MM.1S (cell line): Measurements from ENCODE around the gene ITGA7.

Source experiments
- CTCF ChIP-seq: fragments of 300-600 bp; sonication (generic); IDR thresholded peaks from 2 replicates; pipeline ENCODE4 v1.5.1; 2016; ENCODE audit warnings: antibody characterized with exemption, low read length, mixed read lengths
- EZH2 ChIP-seq: fragments of 300-600 bp; sonication (generic); optimal IDR thresholded peaks from 2 replicates; pipeline ENCODE3; 2017; ENCODE audit warnings: low read depth, mild to moderate bottlenecking, antibody characterized with exemption, low read length, mixed read lengths
- EZH2phosphoT487 ChIP-seq: fragments of 300-600 bp; sonication (generic); IDR thresholded peaks from 2 replicates; pipeline ENCODE4 v1.6.1; 2018; ENCODE audit warnings: antibody characterized with exemption, low read length

GRCh38 chr12:55724940-55725309 lies 17.2 kb upstream of the ITGA7 start:
- TF ChIP-seq EZH2phosphoT487: no peak
- no peak for TF ChIP-seq CTCF
- no peak for TF ChIP-seq EZH2
